Measurements from ENCODE around the gene RHOD. TPM values are rescaled to one million over a fixed set of nuclear protein-coding genes. Genes with fewer than 3 reads are reported as not detected.

RHOD gene
- total RNA-seq, 1 experiment from 2014 or later = 190 TPM

GRCh38 chr11:67025750-67026149, 30.9 kb upstream of the RHOD start:
- intact Hi-C loops (cut with micrococcal nuclease) = no loop called here
- BruUV-seq (replicated peaks) = no TSS peak
- ChIA-PET CTCF (interaction anchor here (0.6 to 1.5 kb wide), 3 partner anchors 9 to 182 kb away, joined by 3 to 7 read pairs (median 5); partner anchors contain the start of gene RCE1), POLR2A (interaction anchor here (0.6 to 4.0 kb wide), 3 partner anchors 30 to 351 kb away, joined by 4 to 30 read pairs (median 5); partner anchors contain the start of gene RHOD)
- Mint-ChIP-seq H3K4me1 (ENCODE audit: insufficient read depth, unreplicated experiment) (peaks cover 22% of the 10 kb centered on the region), H3K4me3 (ENCODE audit: unreplicated experiment) (no peak overlapping the region), H3K36me3 (ENCODE audit: insufficient read depth, unreplicated experiment) (no peaks in the 10 kb centered on the region), H3K9me3 (ENCODE audit: unreplicated experiment) (no peaks in the 10 kb centered on the region), H3K27ac (ENCODE audit: low read depth, unreplicated experiment) (no peak overlapping the region), H3K27me3 (ENCODE audit: insufficient read depth, unreplicated experiment) (no peaks in the 10 kb centered on the region)
- no peak for DNase-seq (ENCODE audit: unreplicated experiment)
- no peak for TF ChIP-seq CTCF (IDR thresholded peaks at IDR 0.05; ENCODE audit: unreplicated experiment)

GRCh38 chr11:67026941-67027340, 29.7 kb upstream of the RHOD start:
- Mint-ChIP-seq H3K4me1 (ENCODE audit: insufficient read depth, unreplicated experiment) (peaks cover 27% of the 10 kb centered on the region), H3K27ac (ENCODE audit: low read depth, unreplicated experiment) (no peak overlapping the region), H3K27me3 (ENCODE audit: insufficient read depth, unreplicated experiment) (no peaks in the 10 kb centered on the region), H3K4me3 (ENCODE audit: unreplicated experiment) (no peak overlapping the region), H3K36me3 (ENCODE audit: insufficient read depth, unreplicated experiment) (no peaks in the 10 kb centered on the region), H3K9me3 (ENCODE audit: unreplicated experiment) (no peaks in the 10 kb centered on the region)
- ChIA-PET CTCF (interaction anchor here (0.6 to 1.7 kb wide), 5 partner anchors 10 to 1283 kb away, joined by 3 to 5 read pairs (median 5); no protein-coding TSS in a partner anchor), POLR2A (interaction anchor here (0.6 to 4.0 kb wide), 11 partner anchors 11 to 184 kb away, joined by 3 to 30 read pairs (median 4); partner anchors contain the start of genes PC, RCE1 and RHOD)
- DNase-seq (ENCODE audit: unreplicated experiment) = no peak
- intact Hi-C loops (cut with micrococcal nuclease) = no loop called here
- TF ChIP-seq CTCF (IDR thresholded peaks at IDR 0.05; ENCODE audit: unreplicated experiment) = no peak
- no TSS peak for BruUV-seq (replicated peaks)

- no peaks in the 10 kb centered on the region for H3K9me3 Mint-ChIP-seq (ENCODE audit: unreplicated experiment)
- no peak overlapping the region for H3K27ac Mint-ChIP-seq (ENCODE audit: low read depth, unreplicated experiment)
- no peaks in the 10 kb centered on the region for H3K27me3 Mint-ChIP-seq (ENCODE audit: insufficient read depth, unreplicated experiment)
- H3K4me1 Mint-ChIP-seq (ENCODE audit: insufficient read depth, unreplicated experiment) = peaks cover 27% of the 10 kb centered on the region
- BruUV-seq (replicated peaks) = no TSS peak
- no peak for DNase-seq (ENCODE audit: unreplicated experiment)
- H3K4me3 Mint-ChIP-seq (ENCODE audit: unreplicated experiment) = no peak overlapping the region
- ChIA-PET POLR2A (interaction anchor here (0.6 to 4.0 kb wide), 16 partner anchors 11 to 185 kb away, joined by 3 to 30 read pairs (median 4); partner anchors contain the start of genes PC, RCE1 and RHOD), CTCF (interaction anchor here (0.6 to 1.7 kb wide), 6 partner anchors 8 to 64 kb away, joined by 3 to 5 read pairs (median 5); no protein-coding TSS in a partner anchor)
- intact Hi-C loops (cut with micrococcal nuclease) = no loop called here
- no peak for TF ChIP-seq CTCF (IDR thresholded peaks at IDR 0.05; ENCODE audit: unreplicated experiment)
- H3K36me3 Mint-ChIP-seq (ENCODE audit: insufficient read depth, unreplicated experiment) = no peaks in the 10 kb centered on the region
These were observed 29.1 kb upstream of the RHOD start for GRCh38 chr11:67027483-67027930.

- TF ChIP-seq CTCF (IDR thresholded peaks at IDR 0.05; ENCODE audit: unreplicated experiment) = no peak
- peak; percentile 71 for DNase-seq (ENCODE audit: unreplicated experiment)
- Mint-ChIP-seq H3K4me1 (ENCODE audit: insufficient read depth, unreplicated experiment) (peaks cover 28% of the 10 kb centered on the region), H3K9me3 (ENCODE audit: unreplicated experiment) (no peaks in the 10 kb centered on the region), H3K27me3 (ENCODE audit: insufficient read depth, unreplicated experiment) (no peaks in the 10 kb centered on the region), H3K27ac (ENCODE audit: low read depth, unreplicated experiment) (no peak overlapping the region), H3K4me3 (ENCODE audit: unreplicated experiment) (no peak overlapping the region), H3K36me3 (ENCODE audit: insufficient read depth, unreplicated experiment) (no peaks in the 10 kb centered on the region)
- ChIA-PET CTCF (interaction anchor here (1.0 to 1.7 kb wide), 3 partner anchors 8 to 56 kb away, joined by 3 to 5 read pairs (median 5); no protein-coding TSS in a partner anchor), POLR2A (interaction anchor here (0.7 to 4.0 kb wide), 13 partner anchors 13 to 172 kb away, joined by 3 to 30 read pairs (median 4); partner anchors contain the start of genes PC and RHOD)
- intact Hi-C loops (cut with micrococcal nuclease) = no loop called here
- BruUV-seq (replicated peaks) = no TSS peak
These were observed 28.6 kb upstream of the RHOD start for GRCh38 chr11:67027943-67028542.
